ENCODE results near the gene TIMM9.
"Not testable (repeated sequence)": the region's sequence is repeated elsewhere in the genome, so short reads cannot be mapped to it uniquely, and the experiment has no call there.

TIMM9 gene, protein sequence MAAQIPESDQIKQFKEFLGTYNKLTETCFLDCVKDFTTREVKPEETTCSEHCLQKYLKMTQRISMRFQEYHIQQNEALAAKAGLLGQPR

DNA sequence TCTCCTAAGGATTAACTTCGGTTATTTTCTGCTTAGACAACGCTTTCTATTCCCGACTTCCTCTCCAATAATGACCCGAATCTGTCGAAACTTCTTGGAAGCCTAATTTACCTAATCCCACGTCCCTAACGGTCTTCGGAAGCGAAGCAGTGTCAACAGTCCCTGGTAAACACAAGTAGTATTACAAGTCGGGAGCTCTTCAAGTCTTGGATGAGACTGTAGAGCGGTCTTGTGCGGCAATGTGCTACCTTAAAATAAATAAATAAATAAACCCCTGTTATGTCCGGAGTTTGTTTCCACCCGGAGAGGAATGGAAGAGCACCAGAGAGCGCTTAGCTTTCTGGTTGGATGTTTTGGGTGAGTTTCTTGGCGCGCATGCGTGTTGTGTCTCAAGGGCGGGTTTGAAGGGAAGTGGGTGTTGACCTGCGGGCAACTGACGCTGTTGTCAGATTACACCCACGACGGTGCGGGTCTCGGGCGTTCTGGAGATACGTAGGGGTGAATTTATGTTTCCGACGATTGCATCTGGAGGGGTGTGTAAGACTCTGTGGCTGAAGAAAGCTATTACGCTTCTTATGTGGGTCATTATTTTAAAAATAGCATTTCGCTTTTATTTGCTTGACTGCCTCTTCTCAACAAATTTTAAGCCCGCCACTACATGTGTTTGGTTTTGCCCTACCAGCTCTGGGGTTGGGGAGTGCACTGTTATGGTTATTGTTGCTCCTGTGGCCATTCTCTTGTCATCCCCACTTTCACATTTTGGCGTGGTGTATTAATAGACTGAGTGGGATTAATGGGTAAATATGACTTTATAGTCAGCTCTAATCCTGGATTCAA is at the start of gene TIMM9, which contains the start of gene KIAA0586:
TIMM9 (minus strand) TSS at position 251 of the 837 bp plus-strand sequence. CDS start 15,586 bp downstream, outside the sequence.
KIAA0586 (plus strand) TSS at position 439 of the 837 bp plus-strand sequence. CDS start 546 bp downstream, outside the sequence.
- DNase-seq = peak; percentile 98

DNA sequence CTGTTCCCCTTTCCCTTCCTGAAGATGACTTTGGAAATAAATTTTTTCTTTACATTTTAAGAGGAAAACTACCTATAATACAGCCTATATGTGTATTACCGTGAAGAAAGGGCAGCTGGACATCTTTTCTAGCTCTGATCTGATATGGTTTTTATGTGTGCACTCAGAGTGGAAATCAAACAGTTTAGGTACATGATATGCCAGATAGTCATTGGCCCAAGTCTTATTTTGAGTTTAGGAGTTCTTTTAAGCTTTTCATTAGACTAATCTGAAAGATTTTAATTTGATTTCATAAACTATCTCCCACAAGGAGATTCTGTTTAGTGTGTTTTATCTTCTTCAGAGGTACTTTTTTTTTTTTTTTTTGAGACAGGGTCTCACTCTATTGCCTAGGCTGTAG is 49.0 kb upstream of the TIMM9 start:
- no peak for DNase-seq

DNA sequence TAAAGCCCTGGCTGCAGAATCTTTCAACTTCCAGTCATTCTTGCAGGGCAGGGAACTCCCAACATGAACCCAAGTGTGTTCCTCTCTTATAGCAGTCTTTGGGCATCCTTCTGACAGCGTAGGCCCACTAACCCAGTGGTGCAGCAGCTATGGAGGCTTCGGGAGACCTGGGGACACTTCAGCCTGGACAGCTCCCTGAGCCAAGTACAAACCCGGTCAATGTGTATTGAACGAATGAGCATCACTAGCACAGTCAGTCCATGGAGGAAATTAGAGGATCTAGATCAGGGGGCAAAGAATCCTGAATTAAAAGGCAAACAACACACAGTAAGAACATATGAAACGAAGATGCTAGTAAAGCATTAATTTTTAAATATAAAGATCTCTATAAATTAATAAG is 42.0 kb upstream of the TIMM9 start:
- no peak for DNase-seq

DNA sequence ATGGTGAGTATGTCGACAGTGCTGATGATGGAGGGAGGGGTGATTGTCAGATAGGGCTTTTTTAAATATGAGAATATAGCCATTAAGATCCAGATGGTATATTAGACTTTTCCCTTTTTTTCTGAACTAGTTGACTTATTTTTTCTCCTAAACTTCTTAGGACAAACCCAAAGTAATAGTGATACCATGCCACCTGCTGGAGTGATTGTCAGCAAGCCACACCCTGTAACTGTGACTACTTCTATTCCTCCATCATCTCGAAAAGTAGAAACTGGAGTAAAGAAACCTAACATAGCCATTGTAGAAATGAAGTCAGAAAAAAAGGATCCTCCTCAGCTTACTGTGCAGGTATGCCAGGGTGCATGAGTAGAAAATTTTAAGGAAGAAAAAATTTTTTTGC is 40.2 kb upstream of the TIMM9 start:
- DNase-seq = no peak

DNA sequence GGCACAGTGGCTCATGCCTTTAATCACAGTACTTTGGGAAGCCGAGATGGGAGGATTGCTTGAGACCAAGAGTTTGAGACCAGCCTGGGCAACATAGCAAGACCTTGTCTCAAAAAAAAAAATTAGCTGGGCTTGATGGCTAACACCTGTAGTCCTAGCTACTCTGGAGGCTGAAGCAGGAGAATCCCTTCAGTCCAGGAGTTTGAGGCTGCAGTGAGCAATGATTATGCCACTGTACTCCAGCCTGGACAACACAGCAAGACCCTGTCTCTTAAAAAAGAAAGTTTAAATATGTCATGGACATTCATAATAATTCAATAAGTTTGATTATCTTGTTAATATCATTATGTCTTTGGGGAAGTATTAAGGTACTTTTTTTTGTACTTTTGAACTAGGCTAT is 39.1 kb upstream of the TIMM9 start:
- no peak for DNase-seq

DNA sequence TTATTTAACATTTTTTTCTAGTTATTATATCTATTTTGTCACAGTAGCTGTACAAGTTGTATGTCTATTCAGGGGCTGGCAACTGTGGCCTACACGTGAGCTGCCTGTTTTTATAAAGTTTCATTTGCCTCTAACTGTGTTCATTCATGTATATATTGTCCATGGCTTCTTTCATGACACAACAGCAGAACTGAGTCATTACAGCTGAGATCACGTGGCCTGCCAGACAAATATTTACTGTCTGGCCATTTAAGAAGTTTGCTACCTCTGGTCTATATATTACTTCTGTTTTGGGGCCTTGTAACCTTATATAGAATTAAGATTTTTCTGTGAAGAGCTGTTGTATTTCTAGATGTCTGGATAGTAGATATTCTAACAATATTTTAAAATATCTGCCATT is 38.1 kb upstream of the TIMM9 start:
- DNase-seq = no peak

DNA sequence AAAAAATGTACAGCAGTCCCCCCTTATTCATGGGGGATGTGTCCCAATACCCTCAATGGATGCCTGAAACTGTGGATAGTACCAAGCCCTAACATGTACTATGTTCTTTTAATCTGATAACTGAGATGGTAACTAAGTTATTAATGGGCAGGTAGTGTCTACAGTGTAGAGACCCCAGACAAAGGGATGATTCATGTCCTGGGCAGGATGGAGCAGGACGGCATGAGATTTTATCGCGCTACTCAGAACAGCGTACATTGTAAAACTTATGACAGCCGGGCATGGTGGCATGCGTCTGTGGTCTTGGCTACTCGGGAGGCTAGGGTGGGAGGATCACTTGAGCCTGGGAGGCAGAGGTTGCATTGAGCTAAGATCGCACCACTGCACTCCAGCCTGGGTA is 37.3 kb upstream of the TIMM9 start:
- DNase-seq = no peak

DNA sequence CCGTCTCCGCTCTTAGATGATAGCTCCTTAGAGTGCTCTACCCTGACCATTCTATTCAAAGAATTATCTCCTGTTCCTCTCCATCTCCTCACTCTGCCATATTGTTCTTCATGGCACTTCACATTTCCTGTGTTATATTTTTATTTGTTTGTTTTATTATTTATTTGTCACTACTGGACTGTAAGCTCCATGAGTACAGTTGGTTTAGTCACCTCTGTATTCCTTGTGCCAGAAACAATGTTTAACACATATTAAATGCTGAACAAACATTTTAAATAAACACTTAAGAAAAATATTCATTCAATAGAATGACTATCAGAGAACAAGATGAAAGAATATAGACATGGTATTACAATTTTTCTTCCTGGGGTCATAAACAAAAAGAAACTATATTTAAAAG is 35.8 kb upstream of the TIMM9 start:
- DNase-seq = no peak

DNA sequence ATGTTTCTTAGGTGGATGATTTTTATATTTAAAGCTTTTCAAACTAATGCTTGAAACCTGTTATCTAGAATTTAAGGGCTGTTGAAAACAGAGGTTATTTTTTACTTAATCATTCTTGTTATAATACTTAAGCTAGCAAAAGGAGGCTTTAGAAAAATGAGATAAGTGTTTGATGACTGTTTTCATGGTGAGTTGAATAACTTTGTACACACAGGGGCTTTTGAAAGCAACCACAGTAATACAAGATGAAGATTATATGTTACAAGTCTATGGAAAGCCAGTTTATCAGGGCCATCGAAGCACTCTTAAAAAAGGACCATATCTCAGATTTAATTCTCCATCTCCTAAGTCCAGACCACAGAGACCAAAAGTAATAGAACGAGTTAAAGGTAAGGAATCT is 33.4 kb upstream of the TIMM9 start:
- no peak for DNase-seq

DNA sequence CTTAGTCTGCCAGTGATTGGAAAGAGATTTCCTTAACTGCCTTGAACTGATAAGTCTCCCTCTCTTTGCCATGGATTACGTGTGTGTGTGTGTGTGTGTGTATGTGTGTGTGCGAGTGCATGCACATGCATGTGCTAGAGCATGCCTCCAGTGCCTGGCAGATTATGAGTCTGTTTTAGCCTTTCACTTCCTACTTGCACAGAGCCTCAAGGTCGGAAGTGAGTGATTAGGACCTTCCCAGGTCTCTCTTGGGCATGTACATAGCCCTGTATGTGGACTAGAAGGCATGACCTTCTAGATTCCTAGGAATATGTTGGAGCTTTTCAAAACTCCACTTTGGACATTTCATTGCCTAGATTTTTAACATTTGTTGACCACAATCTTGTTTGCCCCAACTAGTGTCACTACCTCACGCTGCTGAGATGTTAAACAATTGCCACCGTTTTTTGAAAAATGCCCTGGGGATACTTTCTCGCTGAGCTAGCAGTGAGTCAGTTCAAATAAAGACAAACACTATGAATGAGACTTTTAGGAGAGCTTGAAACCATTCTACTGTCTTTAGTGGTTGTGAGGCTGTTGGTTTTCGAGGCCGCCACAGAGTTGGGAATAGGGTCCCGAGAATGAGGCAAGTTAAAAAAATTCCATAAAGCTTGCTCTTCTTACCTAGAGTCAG is 28.4 kb upstream of the TIMM9 start:
- no peak for DNase-seq

DNA sequence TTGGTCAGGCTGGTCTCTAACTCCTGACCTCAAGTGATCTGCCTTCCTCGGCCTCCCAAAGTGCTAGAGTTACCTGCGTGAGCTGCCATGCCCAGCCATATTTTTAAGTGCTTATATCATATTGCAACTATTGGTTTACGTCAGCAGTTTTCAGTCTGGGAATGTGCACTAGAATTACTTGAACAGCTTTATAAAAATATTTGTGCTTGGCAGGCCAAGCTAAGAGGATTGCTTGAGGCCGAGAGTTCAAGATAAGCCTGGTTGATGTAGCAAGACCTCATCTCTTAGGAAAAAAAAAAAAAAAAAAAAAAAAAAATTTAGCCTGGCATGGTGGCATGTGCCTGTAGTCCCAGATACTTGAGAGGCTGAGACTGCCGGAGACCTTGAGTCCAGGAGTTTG is 17.3 kb upstream of the TIMM9 start:
- DNase-seq = peak; percentile 10

DNA sequence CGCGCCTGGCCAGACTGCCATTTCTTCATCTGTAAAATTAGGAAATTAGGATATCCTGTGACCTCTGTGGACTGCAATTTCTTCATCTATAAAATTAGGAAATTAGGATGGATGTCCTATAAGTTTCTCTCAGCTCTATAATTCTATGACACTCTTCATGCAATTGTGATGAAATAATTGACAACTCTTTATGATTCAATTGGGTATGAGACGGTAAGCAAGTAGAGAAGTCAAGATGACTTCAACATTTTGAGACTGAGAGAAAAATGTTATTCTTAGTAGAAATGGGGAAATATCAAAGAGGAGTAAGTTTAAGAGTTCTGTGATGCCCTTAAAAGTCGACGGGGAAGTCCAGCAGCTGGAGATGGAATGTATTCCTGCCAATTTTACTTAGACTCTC is 12.1 kb upstream of the TIMM9 start:
- DNase-seq = no peak

DNA sequence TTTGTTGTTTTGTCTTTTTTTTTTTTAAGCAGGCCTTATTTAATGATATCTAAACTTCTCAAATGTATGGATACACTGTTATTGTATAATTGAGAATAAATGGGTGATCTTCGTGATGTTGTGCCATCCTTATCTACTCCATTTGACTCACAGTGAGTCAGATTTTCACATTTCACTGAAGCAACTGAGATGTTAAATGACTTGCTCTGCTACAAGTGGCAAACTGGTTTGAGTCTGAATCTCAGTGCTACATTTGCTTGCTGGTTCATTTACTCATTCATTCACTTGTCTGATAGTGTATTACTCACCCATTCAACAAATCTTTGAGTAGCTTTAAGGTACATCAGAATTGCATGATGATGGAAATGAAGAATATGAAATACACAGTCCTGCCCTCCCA is 2.8 kb upstream of the TIMM9 start:
- peak; percentile 84 for DNase-seq

DNA sequence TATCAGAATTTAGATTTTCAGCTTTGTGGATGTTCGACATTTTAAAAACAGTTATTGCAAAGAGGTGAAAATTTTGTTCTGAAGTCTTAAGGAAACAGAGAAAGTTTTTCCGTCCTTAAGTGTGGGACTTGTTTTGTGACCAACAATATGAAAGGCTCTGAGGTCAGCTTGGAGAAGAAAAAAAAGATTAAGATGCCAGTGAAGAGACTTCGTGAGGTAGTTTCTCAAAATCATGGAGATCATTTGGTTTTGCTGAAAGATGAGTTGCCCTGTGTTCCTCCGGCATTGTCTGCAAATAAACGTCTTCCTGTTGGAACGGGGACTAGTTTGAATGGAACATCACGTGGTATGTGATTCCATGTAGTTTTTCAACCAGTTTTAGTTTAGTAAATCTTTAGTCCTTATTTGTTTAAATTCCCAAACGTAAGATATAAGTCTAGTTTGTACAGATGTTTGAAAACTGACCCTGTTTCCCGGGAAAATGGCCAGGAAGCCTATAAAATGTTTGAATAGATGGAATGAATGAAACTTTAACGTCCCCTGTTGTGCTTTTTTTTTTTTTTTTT is 870 bp upstream of the TIMM9 start:
- DNase-seq = peak; percentile 58

DNA sequence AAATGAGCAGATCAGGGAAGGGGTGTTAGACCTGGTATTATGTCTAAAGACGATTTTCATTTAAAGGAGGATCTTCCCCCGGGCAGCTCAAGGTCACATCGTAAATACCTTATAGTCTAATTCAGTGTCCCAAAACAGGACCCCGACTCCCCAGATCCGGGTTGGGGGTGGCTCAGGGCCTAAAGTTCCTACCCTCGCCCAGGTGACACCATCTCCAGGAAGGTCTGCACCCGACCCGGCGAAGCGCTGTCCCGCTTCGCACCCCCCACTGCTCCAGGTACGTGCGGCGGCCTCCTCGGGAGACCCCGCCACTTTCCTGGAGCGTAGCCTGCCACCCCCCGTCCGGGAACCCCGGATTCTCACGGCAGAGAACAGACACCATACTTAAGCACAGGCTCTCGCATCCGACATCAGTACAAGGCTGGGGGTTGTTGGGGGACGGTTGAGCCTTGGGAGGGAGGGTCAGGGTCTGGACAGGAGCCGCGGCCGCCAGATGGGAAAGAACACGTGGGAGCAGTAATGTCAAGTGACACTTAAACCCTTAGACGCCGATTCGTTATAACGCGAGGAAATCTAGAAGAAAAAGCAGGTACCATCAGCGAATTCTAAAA is 556 bp downstream of the TIMM9 start:
- DNase-seq = peak; percentile 63

DNA sequence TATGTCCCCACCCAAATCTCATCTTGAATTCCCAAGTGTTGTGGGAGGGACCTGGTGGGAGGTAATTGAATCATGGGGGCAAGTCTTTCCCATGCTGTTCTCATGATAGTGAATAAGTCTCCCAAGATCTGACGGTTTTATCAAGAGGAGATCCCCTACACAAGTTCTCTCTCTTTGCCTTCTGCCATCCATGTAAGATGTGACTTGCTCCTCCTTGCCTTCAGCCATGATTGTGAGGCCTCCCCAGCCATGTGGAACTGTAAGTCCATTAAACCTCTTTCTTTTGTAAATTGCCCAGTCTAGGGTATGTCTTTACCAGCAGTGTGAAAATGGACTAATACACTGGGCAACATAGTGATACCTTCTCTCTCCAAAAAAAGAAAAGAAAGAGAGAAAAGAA is 10.4 kb downstream of the TIMM9 start:
- DNase-seq = not testable (repeated sequence)

DNA sequence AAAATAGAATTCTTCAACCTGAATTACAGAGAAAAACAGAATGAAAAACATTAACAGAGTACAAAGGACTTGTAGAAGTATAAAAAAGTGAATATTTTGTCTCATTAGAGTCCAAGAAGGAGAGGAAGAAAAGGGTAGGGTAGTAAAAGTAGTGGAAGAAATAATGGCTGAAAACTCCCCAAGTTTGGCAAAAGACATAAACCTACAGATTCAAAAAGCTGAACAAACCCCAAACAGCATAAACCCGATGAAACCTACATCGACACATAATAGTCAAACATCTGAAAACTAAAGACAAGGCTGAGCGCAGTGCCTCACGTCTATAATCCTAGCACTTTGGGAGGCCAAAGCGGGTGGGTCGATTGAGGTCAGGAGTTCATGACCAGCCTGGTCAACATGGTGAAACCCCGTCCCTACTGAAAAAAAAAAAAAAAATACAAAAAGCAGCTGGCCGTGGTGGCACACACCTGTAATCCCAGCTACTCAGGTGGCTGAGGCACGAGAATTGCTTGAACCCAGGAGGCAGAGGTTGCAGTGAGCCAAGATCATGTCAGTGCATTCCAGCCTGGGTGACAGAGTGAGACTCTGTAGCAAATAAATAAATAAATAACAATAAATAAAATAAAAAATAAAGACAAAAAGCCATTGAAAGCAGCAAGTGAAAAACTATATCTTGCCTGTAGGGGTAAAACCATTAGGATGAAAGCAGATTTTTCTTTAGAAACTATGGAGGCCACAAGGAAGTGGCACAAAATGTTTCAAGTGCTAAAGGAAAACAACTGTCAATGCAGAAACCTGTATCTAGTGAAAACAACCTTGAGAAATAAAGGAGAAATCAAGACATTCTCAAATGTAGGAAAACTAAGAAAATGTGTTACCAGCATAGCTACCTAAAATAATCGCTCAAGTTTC is 11.4 kb downstream of the TIMM9 start:
- no peak for DNase-seq

DNA sequence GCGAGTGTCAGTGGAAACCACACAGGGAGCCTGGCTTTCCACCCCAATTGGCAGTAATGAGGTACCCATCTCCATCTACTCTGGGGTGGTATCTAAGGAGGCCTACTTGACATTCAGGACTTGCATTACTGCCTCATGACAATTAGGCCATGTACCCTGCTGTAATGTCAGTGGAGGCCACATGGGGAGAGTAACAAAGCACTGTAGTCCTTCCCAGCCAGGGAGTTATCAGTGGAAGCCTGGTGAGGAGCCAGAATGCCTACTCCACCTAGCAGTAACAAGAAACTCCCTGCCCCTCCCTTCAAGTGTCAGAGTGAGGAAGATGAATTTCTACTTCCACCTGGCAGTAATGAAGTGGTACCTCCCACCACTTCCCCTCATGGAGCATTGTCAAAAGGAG is 12.5 kb downstream of the TIMM9 start:
- no peak for DNase-seq

DNA sequence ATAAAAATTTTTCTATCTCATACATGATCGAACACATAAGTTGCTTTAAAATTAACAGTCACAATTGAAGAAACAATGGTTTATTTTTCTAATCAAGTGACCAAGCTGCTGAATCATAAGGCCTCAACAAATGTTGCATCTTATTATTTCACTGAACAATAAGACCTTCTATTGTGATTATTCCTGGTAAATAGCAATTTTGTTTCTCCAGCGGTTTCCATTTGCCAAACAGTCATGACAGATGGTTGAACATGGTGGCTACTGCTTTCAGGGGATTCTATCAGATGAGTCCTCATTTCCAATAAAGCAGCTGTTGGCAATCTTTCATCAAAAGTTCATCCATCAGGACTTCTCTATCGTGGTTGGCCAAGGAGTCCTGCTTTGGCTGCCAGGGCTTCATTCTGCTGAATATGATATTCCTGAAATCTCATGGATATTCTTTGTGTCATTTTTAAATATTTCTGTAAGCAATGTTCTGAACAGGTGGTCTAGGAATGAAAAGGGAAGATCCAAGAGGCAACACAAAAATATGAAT is 18.6 kb downstream of the TIMM9 start:
- DNase-seq = no peak

DNA sequence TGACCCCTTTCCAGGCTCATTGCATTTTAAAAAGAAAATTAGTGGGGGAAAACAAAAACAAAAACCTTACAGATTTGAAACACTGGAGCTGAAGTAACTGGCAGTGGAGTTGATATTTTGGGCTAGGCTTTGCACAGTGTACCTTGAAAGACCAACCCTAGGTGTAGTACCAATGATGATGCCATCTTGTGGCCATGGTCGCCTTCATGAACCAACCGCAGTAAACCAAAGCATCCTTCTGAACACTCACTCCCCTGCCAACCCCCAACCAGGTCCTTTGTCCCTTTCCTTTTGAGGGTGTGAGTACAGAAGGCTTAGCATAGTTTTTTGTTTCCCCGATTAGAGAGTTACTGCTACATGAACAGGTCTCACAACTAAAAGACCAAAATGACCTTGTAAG is 25.7 kb downstream of the TIMM9 start:
- DNase-seq = peak; percentile 16

DNA sequence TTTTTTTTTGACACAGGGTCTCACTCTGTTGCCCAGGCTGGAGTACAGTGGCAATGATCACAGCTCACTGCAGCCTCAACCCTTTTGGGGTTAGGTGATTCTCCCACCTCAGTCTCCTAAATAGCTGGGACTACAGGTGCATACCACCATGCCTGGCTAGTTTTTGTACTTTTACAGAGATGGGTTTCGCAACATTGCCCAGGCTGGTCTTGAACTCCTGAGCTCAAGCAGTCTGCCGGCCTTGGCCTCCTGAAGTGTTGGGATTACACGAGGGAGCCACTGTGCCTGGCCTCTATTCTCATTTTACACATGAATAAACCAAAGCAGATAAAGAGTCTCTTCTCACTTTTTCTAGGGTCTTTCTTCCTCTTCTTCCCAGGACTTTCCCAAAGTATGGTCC is 28.4 kb downstream of the TIMM9 start:
- DNase-seq = no peak

DNA sequence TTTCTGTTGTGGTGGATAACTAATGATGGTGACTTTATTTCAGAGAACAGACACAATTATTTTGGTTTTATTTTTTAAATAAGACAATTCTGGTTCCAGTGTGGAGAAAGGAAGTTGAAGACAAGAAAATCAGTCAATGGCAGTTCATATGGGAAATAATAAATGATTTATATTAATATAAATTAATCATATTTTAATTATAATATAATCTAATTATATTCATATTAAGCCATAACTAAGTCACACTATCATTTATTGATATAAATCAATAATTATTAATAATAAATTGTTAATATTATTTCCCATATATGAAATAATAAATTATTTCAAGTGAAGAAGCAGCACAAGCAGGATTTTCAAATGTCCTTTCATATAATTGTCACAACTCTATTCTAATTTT is 28.8 kb downstream of the TIMM9 start:
- DNase-seq = no peak

Data from activated CD4-positive, alpha-beta T cell treated with anti-CD3 and anti-CD28 coated beads, Interleukin-2, Interleukin-6, amounts not matched to agents 100 ng/mL and 50 ng/mL, durations not matched to agents 16 hours and 8 hours (primary cell).